GM18520 (cell line): ENCODE results near the gene TAF4.

Experiments used
- ATAC-seq: cut with Tn5 transposase; IDR thresholded peaks from one replicate; pipeline ENCODE4 v1.9.1; 2021; ENCODE audit not compliant: unreplicated experiment

The TAF4 gene

DNA sequence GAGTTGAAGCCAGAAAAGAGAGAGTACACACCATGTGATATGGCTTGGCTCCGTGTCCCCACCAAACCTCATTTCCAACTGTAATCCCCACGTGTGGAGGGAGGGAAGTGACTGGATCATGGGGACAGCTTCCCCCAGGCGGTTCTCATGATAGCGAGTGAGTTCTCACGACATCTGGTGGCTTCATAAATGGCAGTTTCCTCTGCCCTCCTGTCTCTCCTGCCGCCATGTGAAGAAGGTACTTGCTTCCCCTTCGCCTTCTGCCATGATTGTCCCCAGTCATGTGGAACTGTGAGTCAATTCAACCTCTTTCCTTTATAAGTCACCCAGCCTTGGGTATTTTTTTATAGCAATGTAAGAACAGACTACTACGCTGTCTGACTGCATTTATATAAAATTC, 40.3 kb downstream of the TAF4 start:
- ATAC-seq, result no peak

DNA sequence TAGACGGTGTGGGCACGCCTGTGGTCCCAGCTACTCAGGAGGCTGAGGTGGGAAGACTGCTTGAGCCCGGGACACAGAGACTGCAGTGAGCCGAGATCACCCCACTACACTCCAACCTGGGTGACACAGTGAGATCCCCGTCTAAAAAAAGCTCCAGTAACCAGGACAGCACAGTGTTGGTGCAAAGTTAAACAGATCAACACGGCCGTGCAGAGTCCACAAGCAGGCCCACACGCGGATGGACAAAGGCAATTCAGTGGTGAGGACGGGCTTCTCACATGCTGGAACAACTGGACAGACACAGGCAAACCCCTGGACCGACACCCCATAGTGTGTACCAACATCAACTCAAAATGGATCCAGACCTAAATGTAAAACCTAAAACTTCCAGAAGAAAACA, 41.7 kb downstream of the TAF4 start:
- ATAC-seq, result no peak

- ATAC-seq, result no peak
These were observed 43.0 kb downstream of the TAF4 start for GRCh38 chr20:62022575-62023139.

GRCh38 chr20:62021793-62022385, 43.8 kb downstream of the TAF4 start:
- ATAC-seq, result no peak

DNA sequence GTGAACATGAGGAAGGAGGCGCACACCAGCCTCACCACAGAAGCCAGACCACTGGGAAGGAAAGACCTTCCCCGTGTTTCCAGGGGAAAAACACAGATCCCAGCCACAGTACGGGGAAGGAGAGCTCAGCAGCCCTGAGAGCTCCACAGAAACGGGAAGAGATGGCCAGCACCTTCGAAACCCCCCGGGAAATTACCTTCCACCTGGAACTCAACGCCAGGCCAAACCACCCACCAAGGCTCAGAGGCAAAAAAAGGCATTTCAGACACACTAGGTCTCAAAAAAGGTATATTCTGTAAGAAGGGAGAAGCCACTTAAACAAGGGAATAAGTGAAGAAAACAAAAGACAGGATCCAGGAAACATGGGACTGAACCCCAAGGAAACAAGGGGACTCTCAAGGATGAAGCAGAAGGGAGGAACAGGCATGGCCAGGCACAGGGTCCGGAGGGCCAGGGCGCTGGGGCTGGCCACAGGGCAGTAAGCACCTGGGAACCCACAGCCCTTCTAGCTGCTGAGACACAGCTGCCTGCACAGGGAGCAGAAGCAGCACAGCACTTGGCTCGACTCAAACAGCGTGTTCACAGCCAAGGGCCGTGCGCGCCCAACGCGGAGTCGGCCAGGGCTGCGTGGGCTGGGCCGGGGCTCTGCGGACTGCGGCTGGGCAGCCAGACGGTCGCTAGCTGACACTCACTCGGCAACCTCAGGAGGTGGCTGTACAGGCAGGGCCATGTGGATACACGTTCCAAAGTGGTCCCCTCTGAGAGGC, 44.6 kb downstream of the TAF4 start:
- ATAC-seq, result no peak

DNA sequence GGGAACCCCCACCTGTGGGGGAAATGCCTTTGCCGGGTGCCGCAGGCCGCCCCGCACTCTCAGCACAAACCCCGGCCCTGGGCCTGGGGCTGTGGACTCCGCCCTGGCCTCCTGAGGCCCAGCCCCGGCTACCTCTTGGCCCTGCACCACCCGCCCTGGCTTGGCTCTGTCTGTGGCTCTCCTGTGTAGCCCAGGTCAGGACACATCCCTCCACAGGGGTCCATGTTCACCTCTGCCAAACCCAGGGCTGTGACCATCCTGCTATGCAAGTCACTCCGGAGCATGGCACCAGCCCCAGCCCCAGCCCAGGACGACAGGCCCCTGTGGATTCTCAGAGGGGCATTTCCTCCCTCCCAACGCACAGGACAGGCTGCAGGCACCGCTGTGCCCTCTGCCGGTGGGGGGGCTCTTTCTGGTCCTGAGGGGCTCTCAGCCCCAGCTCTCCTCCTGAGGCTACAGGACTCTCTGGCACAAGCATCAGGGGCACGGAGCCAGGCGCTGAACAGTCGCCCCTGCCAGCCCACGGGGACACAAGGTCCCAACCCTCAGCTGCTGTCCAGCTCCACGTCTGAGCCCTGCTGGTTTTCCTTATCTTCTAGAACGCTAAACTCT, 45.7 kb downstream of the TAF4 start:
- ATAC-seq, result no peak

GRCh38 chr20:62019144-62019805, 46.4 kb downstream of the TAF4 start:
- no peak for ATAC-seq

DNA sequence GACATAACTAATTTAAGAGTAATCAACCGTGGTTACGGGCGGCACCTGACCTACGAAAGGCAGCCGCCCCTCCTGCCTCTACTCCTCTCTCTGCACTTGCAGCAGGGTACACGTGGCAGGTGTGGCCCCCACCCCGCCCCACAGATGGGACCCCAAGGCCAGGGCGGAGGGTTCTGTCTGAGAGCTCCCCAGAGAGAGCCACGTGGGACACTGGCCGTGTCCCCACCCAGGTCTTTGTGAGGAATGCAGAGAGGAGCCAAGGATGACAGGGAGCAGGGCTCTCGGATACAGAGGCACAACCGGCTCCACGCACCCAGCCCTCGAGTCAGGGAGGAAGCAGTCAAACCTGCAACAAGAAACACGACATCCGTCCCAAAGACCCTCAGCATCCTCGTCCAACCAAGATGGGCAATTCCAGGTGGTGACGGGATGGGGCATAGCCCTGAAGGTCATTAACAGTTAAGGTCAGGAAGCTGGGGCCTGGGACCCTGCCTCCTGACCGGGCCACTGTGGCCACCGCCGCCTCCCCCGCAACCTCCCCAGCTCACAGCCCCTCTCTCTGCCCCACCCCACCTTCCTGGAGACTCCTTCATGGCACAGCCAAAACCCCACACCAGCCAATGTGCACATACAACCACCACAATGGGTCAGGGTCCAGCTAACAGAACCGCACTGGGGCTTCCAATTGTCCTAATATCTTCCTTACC, 47.1 kb downstream of the TAF4 start:
- no peak for ATAC-seq

DNA sequence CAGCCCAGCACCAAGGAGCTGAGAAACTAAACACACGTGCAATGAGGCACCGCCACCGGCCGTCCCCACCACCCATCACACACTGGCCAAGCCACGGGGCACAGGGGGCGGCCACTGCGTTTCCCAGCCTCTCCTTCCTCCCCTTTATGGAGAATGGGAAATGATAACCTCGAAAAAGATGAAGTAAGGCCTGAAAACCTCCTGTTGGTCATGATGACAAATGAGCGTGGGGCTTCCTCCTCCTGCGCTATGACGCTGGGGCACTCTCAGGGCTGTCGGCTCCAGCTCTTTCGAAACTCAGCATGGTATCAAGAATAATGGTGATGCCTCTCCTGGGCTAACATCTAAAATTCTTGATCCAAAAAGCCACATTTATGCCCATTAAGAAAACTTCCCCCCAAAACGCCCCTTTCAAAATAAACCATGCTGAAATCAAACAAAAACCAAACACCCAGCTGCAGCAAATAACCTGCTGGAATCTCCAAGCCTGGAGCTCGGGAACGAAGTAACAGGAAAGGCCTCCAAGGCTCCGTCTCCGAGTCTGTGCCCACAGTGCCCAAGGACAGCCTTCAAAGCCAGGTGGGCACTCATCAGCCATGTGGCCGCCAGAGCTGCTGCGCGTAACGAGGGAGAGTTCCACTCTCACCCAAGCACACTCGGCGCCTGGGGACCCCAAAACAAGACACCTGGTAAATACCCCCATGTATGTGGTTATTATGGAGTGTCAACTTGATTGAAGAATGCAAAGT, 50.0 kb downstream of the TAF4 start:
- no peak for ATAC-seq

DNA sequence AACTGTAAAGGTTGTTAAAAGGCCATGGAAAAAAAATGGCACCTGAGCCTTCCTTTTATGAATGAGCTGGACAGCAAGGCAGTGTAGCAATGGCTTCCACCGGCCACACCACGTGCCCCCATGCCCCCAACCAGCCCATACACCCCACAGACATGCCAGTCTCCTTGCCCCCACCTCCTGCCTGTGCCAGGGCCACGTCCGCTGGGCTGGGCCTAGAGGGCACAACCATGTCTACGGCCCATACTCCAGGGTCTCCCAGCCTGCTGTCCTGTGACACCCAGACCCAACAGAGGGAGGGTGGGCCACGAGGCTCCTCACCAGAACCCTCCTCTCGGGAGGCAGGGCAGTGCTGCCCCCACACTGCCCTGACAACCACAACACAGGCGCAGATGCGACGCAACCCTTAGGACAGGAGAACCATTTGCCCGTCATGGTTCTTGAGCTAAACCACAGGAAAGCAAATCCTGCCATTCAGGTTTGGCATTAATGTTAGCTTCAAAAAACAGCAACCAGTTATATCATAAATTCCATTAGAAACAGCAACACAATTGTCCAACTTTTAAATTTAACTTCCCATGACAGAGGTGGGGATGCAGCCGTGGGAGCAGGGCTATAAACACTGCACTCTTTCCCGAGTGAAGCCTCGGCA, 50.7 kb downstream of the TAF4 start:
- no peak for ATAC-seq

- no peak for ATAC-seq
These were observed 51.2 kb downstream of the TAF4 start for GRCh38 chr20:62014488-62014775.

- no peak for ATAC-seq
These were observed 53.0 kb downstream of the TAF4 start for GRCh38 chr20:62012631-62013030.

DNA sequence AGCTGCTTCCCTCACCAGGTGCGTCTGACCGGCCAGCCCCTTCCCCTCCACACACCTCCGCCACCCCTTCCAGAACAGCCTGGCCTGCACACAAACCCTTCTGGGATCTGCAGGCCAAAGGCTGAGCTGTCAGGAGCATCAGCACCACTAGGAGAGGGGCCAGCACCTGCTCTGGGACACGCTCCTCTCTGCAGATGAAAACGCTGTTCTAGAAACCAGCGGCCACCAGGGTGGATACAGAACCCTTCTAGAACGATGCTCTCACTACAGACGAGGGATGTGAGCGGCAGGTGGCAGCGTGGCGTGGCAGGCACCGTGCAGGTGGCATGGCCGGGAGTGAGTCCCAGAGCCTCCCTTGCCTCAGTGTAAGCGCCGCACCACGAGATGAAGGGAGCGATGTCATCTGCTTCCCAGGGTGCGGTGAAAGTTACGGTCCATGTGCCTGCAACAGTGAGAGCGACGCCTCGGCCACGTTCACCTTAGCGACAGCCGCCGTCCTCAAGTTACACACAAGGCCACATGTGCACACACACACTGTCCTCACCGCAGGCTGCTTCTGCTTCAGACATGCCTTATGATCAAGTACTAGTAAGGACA, 53.6 kb downstream of the TAF4 start:
- ATAC-seq, result no peak

- no peak for ATAC-seq
These were observed 54.3 kb downstream of the TAF4 start for GRCh38 chr20:62011403-62011790.

DNA sequence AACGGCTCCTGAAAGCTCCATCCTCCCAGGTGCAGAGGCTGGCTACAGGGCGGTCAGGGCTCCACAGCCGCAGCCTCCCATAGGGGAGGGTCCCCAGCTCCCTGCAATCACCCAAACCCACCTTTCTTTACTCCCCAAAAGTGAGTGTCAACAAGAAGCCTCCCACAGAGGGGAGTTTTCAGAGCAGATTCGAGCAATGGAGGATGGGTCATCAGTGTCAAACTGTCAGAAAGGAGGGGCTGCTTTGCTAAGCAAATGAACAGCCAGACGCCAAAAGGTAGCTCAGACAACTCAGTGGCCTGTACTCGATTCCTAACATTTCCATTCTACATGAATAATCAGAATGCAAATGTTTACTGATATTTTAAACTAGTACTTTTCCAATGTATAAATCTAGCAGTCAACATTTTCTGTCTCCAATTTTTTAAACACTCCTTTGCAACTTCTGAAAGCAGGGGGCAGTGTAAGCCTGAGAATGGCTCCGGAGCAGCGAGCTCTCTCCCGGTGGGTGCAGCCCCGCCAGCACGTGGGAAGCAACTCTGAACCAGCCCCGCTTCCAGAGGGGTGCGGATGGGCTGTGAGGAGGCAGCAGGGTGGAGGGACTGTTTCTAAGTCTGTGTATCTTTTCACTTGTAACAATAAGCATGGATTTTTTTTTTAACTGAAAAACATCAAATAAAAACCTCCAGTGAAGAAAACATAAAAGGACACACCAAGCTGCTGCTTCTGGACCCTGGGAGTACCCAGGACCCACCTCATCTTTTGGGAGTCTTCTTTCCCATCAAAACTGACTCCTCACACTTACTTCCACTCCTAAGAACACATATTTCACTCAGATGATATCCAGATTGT, 54.9 kb downstream of the TAF4 start:
- no peak for ATAC-seq

GRCh38 chr20:62009869-62010445, 55.7 kb downstream of the TAF4 start:
- ATAC-seq, result no peak

- no peak for ATAC-seq
These were observed 56.4 kb downstream of the TAF4 start for GRCh38 chr20:62009322-62009721.

GRCh38 chr20:62008643-62009183, 57.0 kb downstream of the TAF4 start:
- ATAC-seq, result no peak
